ENCODE data around the gene SLC38A3. TPM values are rescaled to one million over a fixed set of nuclear protein-coding genes. Genes with fewer than 3 reads are reported as not detected.

SLC38A3 gene
- total RNA-seq, 2 experiments from 2014 or later = not detected

DNA sequence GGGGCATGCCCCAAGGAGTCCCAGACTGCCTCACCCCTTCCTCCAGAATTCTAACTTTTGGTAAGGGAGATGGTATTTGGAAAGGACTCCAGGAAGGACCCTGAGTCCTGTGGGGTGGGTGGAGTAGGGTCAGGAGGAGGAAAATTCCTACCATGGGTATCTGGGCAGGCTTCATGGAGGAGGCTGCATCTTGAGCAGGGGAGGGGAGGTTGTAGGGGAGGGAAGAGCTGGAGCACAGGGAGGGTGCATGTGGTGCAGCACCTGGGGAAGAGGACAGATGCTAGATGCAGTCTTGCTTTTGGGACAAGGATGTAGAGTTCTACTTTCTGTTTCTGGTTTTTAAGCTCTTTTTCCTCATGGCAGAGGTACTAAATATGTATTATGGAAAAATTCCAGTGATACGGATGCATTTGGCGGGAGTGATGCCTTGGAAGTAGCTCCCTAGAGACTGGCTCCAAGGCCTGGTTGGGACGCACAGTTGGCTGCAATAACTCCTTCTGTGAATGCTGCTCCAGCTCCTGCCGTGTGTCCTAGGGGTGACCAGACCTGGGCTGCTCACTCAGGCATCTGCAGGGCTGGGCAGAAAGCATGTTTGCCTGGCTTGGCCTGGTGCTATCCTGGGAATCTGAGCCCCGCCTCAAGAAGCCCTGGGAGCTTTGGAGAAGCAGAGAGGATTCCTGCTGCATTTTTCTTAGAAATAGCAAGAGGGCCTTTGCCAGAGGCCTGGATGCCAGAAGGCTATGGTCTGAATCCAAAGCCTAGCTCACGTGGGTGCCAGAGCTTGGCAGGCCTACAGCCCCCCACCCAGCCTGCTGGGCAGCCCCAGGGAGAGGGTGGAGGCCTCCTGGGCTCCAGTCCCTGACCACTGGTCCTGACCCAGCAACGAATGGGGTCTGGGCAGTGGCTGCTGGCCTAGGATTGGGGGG is 39.8 kb upstream of the SLC38A3 start:
- Mint-ChIP-seq H3K27ac (no peak overlapping the region), H3K4me3 (no peak overlapping the region), H3K36me3 (no peaks in the 10 kb centered on the region), H3K4me1 (no peaks in the 10 kb centered on the region), H3K9me3 (ENCODE audit: low read depth) (no peaks in the 10 kb centered on the region), H3K27me3 (no peaks in the 10 kb centered on the region)
- CTCF ChIA-PET = interaction anchor here (1.2 kb wide), 1 partner anchor 29 kb away, joined by 5 read pairs; no protein-coding TSS in a partner anchor
- ATAC-seq (no peak), DNase-seq (no peak)

DNA sequence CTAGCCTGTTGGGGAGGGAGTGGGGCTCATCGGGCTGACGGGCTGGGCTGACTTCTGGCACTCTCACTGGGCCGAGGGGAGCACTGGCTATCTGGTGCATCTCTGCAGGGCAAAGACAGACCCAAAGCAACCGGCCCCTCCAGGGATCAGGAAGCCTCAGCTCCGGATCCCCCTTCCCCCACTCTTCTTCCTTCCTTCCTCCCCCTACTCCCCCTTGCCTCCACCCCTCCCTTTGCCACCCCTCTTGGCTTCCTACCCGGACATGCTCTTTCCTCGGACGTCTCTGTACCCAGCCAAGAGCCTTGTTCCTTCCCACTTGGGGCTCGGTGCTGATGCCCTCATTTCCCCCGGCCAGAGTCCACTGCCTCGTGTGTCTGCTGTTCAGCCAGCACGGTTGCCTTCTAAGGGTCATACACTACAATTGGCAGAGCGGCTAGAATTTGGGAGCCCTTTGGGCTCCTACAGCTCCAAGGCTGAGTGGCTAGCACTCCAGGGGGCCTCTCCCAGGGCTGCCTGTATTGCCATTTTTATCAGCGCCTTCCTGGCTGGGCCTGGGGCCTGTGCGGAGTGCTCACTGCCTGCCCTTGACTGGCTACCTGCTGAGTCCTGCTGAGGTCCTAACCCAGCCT is 39.0 kb upstream of the SLC38A3 start:
- ATAC-seq (no peak), DNase-seq (no peak)
- Mint-ChIP-seq H3K4me3 (no peak overlapping the region), H3K9me3 (ENCODE audit: low read depth) (no peaks in the 10 kb centered on the region), H3K36me3 (no peaks in the 10 kb centered on the region), H3K4me1 (no peaks in the 10 kb centered on the region), H3K27me3 (no peaks in the 10 kb centered on the region), H3K27ac (no peak overlapping the region)
- CTCF ChIA-PET = no interaction called here

- CTCF ChIA-PET = no interaction called here
- DNase-seq (no peak), ATAC-seq (no peak)
- Mint-ChIP-seq H3K36me3 (no peaks in the 10 kb centered on the region), H3K27ac (no peak overlapping the region), H3K27me3 (no peaks in the 10 kb centered on the region), H3K9me3 (ENCODE audit: low read depth) (no peaks in the 10 kb centered on the region), H3K4me1 (no peaks in the 10 kb centered on the region), H3K4me3 (no peak overlapping the region)
Measured at GRCh38 chr3:50166620-50167019, 38.5 kb upstream of the SLC38A3 start.

DNA sequence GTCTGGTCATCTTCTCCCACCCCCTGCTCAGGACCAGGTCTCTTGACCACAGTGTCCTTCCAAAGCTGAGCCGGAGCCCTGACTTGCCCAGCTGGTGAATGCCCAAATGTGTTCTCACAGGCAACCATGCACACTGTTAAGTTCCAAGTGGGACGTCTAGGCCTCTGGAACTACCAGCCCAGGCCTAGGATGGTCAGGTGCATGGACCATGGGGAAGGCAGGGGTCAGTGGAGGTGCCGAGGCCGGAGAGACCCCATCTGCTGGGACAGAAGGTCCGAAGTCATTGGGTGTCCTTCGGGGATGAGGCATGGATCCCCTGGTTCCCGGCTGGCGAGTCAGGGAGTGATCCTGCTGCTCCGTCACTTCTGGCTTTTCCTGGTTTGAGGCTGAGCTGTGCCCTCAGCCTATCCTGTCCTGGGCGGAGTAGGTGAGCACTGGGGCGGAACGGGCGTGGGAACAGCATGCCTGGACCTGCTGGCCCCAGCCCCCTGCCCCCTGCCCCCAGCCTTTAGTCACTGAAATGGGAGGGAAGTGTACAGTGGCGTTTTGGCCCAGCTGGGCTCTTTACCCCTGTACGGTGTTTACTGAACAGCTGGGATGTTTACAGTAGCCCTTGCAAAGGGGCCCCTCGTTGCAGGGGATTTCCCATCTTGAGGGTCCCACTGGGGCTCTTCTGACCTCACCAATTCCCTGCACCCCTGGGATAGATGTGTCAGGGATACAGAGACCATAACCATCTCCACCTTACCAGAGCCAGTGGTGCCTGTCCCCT is 37.8 kb upstream of the SLC38A3 start:
- no peaks in the 10 kb centered on the region for H3K4me1 Mint-ChIP-seq
- H3K9me3 Mint-ChIP-seq (ENCODE audit: low read depth) = no peaks in the 10 kb centered on the region
- CTCF ChIA-PET = no interaction called here
- no peak overlapping the region for H3K4me3 Mint-ChIP-seq
- H3K36me3 Mint-ChIP-seq = no peaks in the 10 kb centered on the region
- no peak overlapping the region for H3K27ac Mint-ChIP-seq
- no peaks in the 10 kb centered on the region for H3K27me3 Mint-ChIP-seq
- ATAC-seq = no peak
- no peak for DNase-seq

- Mint-ChIP-seq H3K27ac (no peak overlapping the region), H3K4me3 (no peak overlapping the region), H3K36me3 (no peaks in the 10 kb centered on the region), H3K4me1 (no peaks in the 10 kb centered on the region), H3K9me3 (ENCODE audit: low read depth) (no peaks in the 10 kb centered on the region), H3K27me3 (no peaks in the 10 kb centered on the region)
- CTCF ChIA-PET = no interaction called here
- ATAC-seq (no peak), DNase-seq (no peak)
Measured at GRCh38 chr3:50167841-50168209, 37.2 kb upstream of the SLC38A3 start.

DNA sequence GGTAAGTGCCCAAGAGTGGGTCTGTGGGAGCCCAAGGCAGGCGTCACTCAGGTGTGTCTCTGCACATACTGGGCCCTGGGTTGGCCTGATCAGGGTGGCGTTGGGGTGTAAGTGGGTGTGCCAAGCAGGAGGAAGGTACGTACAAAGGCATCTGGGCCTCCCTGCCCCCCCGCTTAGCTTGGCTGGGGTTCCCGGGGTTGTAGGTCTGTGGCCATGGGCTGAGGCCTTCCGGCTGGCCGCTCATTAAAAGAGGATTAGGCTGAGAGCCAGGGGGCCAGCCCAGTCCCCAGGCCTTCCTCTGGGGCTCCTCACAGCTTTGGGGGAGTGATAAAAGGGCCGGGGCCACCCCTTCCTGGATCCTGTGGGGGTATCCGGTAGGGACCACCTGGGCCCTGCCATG is 36.7 kb upstream of the SLC38A3 start:
- CTCF ChIA-PET = interaction anchor here (1.0 kb wide), 1 partner anchor 10 kb away, joined by 3 read pairs; no protein-coding TSS in a partner anchor
- Mint-ChIP-seq H3K9me3 (ENCODE audit: low read depth) (no peaks in the 10 kb centered on the region), H3K4me1 (peaks cover under 1% of the 10 kb centered on the region), H3K27me3 (no peaks in the 10 kb centered on the region), H3K36me3 (no peaks in the 10 kb centered on the region), H3K4me3 (no peak overlapping the region), H3K27ac (no peak overlapping the region)
- ATAC-seq = no peak
- no peak for DNase-seq

DNA sequence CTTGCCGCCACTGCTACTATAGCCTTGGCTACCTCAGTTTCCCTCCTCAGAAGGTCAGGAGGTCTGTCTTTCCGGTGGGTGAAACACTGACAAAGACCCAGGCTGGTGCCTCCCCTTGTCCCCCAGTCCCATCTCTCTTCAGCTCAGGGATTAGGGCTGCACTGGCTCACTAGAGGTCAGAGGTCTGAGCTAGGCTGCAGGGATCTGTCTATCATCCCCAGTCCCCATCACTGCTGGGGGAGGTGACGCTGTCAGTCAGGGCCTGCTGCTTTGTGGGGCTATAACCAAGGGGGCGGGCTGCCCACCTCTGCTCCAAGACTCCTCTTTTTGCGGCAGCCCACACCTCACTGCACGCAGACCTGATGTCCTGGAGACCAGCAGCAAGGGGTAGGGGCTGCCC is 36.3 kb upstream of the SLC38A3 start:
- Mint-ChIP-seq H3K27ac (no peak overlapping the region), H3K9me3 (ENCODE audit: low read depth) (no peaks in the 10 kb centered on the region), H3K27me3 (no peaks in the 10 kb centered on the region), H3K36me3 (no peaks in the 10 kb centered on the region), H3K4me1 (peaks cover 5% of the 10 kb centered on the region), H3K4me3 (no peak overlapping the region)
- ATAC-seq (no peak), DNase-seq (no peak)
- CTCF ChIA-PET = interaction anchor here (1.0 kb wide), 1 partner anchor 10 kb away, joined by 3 read pairs; no protein-coding TSS in a partner anchor

DNA sequence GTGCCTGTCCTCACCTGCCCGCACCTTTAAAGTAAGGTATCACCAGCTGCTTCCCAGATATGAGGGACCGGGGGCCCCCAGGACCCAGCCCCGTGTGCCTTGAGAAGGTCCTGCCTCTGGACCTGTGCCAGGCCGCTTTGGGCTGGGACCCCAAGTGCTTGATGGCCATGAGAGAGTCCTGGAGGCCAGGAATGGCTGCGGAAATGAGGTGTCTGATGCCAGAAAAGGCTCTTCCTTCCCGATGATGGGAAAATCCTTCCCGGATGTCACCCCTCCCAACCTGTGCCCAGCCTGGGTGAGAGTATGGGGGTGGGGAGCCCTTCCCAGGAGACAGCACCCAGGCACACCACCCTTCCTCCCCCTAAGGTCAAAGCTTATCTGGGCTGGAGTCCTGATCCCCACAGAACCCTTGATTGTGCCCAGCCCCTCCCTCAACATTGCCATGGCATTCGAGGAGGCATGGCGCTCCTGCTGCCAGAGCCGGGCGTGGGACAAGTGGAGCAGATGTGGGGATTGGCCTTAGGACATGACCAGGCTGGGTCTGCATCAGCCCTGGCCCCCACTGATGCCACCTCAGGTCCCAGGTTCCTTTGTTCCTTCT is 35.7 kb upstream of the SLC38A3 start:
- Mint-ChIP-seq H3K36me3 (no peaks in the 10 kb centered on the region), H3K4me1 (peaks cover 6% of the 10 kb centered on the region), H3K27ac (no peak overlapping the region), H3K27me3 (no peaks in the 10 kb centered on the region), H3K9me3 (ENCODE audit: low read depth) (no peaks in the 10 kb centered on the region), H3K4me3 (no peak overlapping the region)
- CTCF ChIA-PET = interaction anchor here (1.0 kb wide), 1 partner anchor 9 kb away, joined by 3 read pairs; no protein-coding TSS in a partner anchor
- DNase-seq = no peak
- ATAC-seq = no peak

GRCh38 chr3:50169858-50170257 is 35.2 kb upstream of the SLC38A3 start:
- no peak overlapping the region for H3K27ac Mint-ChIP-seq
- no peak for ATAC-seq
- no peak for DNase-seq
- H3K27me3 Mint-ChIP-seq = no peaks in the 10 kb centered on the region
- CTCF ChIA-PET = no interaction called here
- H3K36me3 Mint-ChIP-seq = no peaks in the 10 kb centered on the region
- peaks cover 6% of the 10 kb centered on the region for H3K4me1 Mint-ChIP-seq
- H3K4me3 Mint-ChIP-seq = no peak overlapping the region
- no peaks in the 10 kb centered on the region for H3K9me3 Mint-ChIP-seq (ENCODE audit: low read depth)

DNA sequence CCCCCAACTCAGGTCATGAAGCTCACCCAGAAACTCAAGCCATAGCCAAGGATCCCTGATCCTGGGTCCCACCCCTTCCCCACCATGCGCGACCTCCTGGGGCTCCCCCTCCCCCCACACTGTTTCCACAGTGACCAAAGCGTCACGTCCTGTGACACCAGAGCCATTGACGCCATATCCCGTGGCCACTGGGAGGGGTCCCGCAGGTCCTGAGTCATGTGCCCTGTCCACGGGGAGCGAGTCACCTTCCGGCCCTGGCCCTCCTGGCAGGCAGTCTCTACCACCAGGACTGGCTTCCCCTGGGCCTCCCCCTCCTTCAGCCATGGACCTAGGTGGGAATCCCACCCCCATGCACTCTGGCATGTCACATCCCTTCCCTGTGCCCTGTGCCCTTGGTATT is 34.4 kb upstream of the SLC38A3 start:
- no peak overlapping the region for H3K27ac Mint-ChIP-seq
- no peak overlapping the region for H3K4me3 Mint-ChIP-seq
- no peak for DNase-seq
- no peaks in the 10 kb centered on the region for H3K9me3 Mint-ChIP-seq (ENCODE audit: low read depth)
- no peaks in the 10 kb centered on the region for H3K36me3 Mint-ChIP-seq
- no peak for ATAC-seq
- peaks cover 6% of the 10 kb centered on the region for H3K4me1 Mint-ChIP-seq
- no peaks in the 10 kb centered on the region for H3K27me3 Mint-ChIP-seq
- CTCF ChIA-PET = no interaction called here

DNA sequence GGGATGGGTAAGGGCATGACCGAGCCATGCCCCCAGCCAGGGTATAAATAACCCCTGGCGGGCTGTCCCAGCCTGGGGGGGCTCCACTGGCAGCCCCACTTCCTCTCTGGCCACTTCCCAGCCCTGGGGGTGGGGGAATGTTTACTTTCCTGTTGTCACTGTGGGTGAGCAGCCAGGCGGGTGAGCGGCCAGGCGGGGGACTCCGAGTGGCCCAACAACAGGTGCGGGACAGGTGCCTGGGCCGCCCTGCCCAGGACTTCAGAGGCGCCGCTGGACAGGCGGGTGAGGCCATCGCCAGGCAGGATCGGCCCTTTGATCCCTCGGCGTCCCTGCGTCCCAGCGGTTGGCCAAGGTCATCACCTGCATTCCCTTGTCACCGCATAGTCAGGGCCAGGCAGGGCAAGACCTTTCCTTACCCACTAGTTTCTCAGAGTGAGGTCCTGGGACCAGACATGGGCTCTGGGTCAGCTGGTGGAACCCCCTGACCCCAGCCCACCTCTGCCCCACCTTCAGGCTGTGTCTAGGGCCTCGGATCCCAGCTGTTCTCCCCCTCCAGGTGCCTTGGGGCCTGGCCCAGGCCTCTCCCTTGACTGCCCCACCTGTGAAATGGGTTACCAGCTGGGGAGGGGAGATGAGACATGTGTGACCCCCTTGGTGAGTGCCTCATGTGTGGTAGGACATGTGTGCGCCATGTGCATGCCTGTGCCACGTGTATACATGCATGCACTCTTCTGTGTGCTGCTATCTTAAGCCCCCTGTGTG is 33.4 kb upstream of the SLC38A3 start:
- no peak for DNase-seq
- CTCF ChIA-PET = no interaction called here
- no peaks in the 10 kb centered on the region for H3K36me3 Mint-ChIP-seq

GRCh38 chr3:50172626-50173220 is 32.3 kb upstream of the SLC38A3 start:
- DNase-seq (no peak), ATAC-seq (no peak)
- Mint-ChIP-seq H3K27me3 (no peaks in the 10 kb centered on the region), H3K4me3 (no peak overlapping the region), H3K27ac (no peak overlapping the region), H3K9me3 (ENCODE audit: low read depth) (no peaks in the 10 kb centered on the region), H3K4me1 (peaks cover 6% of the 10 kb centered on the region), H3K36me3 (no peaks in the 10 kb centered on the region)
- CTCF ChIA-PET = interaction anchor here (1.4 to 2.5 kb wide), 2 partner anchors 9 to 53 kb away, joined by 6 to 7 read pairs; no protein-coding TSS in a partner anchor

More for the DNA sequence above, 33.4 kb upstream of the SLC38A3 start:
- Mint-ChIP-seq H3K4me3 (no peak overlapping the region), H3K9me3 (ENCODE audit: low read depth) (no peaks in the 10 kb centered on the region), H3K4me1 (peaks cover 6% of the 10 kb centered on the region), H3K27ac (no peak overlapping the region), H3K27me3 (no peaks in the 10 kb centered on the region)
- ATAC-seq = no peak

All from activated CD8-positive, alpha-beta memory T cell treated with anti-CD3 and anti-CD28 coated beads, Interleukin-2, amount 10 ng/mL, durations not matched to agents 7 days and 5 days (primary cell).